Activated CD4-positive, alpha-beta T cell treated with anti-CD3 and anti-CD28 coated beads, Interleukin-2, amount 50 U/mL, for 1 hour (primary cell): ENCODE data around the gene RAB6A.
"Not testable (repeated sequence)": the region's sequence is repeated elsewhere in the genome, so short reads cannot be mapped to it uniquely, and the experiment has no call there.

Source experiments
- DNase-seq: peaks from one replicate; pipeline ENCODE4 v3.0.0-alpha.2; 2020

Gene RAB6A

DNA sequence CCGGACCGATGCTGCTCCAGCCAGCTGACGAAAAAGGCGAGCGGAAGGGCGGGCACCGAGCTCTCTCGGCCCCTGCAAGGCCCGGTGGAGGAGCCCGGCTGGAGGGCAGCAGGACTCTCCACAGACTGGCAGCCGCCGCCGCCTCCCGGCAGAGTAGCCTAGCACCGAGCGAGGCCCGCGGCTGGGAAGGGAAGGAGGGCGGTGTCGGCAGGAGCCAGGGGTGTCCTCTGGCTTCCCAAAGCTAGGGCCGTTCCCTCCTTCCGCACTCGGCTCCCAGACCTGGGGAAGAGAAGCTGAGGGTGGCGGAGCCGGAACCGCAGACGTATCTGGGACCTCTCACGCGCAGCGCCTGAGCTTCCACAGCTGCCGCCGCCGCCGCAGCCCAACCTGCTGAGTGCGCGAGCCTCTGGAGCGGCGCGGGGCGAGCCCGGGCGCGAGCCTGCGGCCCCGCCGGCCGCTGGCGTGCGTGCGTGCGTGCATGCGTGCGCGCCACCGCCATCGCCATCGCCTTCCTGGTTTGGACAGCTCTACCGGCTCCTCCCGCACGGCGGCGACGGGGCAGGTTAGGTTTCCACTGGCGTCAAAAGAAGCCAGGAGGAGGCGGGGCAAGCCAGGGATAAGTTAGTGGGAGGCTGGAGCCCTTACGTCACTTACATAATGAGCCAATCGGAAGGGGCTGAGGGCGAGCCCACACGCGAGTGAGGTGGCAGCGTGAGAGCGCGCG lies at the start of gene RAB6A:
RAB6A (minus strand) TSS at position 396 of the 724 bp plus-strand sequence. CDS start 439 bp downstream, outside the sequence.
- DNase-seq = peak; percentile 99

GRCh38 chr11:73810637-73811036 lies 49.8 kb upstream of the RAB6A start:
- no peak for DNase-seq

GRCh38 chr11:73808052-73808451 lies 47.2 kb upstream of the RAB6A start:
- DNase-seq = no peak

DNA sequence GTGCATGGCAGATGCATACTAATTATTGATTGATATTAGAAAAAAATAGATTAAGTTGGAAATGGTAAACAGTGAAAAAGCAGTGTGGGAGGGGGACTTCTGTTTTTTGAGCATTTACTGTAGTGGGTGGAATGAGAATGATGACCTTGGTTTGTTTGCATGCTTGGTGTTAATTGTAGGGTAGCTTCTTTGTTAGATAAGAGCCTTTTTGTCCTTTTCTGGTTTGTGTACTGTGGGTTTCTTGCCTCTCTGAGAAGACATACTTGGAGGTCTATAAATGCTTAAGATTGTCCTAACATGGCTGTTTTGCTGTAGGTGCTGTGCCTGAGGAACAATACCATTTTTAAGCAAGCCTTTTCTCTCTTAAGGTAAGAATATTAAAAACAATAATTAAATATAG lies 43.8 kb upstream of the RAB6A start:
- no peak for DNase-seq

DNA sequence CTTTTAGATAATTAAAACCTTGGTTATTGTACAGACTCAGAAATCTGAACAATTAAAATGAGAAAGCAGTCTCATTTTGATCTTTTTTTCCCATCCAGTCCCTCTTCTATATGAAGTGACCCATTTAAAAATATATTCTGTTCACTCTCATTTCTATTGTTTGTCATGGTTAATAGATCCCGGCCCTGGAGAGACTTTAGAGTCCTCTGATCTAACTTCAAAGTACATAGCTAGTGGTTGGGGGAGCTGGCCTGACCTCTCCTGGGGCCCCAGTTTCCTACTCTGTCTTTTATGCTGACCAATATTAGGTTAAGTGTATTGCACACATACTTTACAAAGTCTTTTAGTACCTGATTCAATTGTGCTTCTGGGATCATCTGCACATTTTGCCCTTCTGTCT lies 40.3 kb upstream of the RAB6A start:
- no peak for DNase-seq

DNA sequence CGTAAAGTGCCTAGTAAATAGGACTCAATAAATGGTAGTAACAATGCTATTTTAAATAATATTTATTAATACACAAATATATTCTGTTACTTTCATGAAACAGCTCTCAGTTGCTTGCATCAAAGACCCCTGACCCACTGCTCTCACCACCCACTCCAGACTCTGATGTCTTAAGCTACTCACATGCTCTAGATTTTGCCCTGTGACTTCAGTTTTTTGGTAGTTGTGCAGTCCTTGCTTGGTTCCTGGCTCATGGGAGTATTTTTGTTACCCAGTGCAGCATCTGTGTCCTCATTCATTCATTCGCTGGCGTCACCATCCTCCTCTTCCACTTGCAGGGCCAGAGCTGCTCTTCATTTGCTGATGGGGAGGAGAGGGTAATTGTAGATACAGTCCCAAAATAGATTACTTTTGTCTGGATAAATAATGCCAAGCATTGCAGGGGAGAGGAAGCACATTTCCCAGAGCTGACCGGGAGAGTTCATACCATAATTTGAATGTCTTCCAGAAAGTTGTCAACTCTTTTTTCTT lies 39.5 kb upstream of the RAB6A start:
- no peak for DNase-seq

- DNase-seq = no peak
Measured at GRCh38 chr11:73797457-73797856, 36.6 kb upstream of the RAB6A start.

- no peak for DNase-seq
Measured at GRCh38 chr11:73795925-73796632, 35.2 kb upstream of the RAB6A start.

- DNase-seq = no peak
Measured at GRCh38 chr11:73792584-73792983, 31.7 kb upstream of the RAB6A start.

- DNase-seq = no peak
Measured at GRCh38 chr11:73789279-73789670, 28.4 kb upstream of the RAB6A start.

- DNase-seq = peak; percentile 86
Measured at GRCh38 chr11:73787643-73788558, 27.0 kb upstream of the RAB6A start, which contains the start of gene MRPL48. Gene MRPL48, plus strand, starts transcription at chr11:73787874. Its CDS starts 98 bp downstream, at chr11:73787972.

DNA sequence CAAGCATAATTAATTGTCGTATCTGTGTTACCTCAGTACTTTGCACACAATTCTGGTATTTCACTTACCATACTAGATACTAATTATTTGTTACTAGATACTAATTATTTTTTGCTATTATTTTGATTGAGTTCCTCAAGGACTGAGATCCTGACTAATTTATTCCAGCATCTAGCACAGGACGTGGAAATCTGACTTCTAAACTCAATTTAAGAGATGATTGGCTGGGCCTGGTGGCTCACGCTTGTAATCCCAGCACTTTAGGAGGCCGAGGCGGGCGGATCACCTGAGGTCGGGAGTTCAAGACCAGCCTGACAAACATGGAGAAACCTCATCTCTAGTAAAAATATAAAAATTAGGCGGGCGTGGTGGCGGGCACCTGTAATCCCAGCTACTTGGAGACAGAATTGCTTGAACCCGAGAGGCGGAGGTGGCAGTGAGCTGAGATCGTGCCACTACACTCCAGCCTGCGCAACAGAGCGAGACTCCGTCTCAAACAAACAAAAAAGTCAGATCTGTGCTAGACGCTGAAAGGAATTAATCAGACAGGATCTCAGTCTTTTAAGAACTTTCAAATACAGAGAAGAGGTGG lies 26.3 kb upstream of the RAB6A start:
- no peak for DNase-seq

- not testable (repeated sequence) for DNase-seq
Measured at GRCh38 chr11:73785467-73785866, 24.6 kb upstream of the RAB6A start.

DNA sequence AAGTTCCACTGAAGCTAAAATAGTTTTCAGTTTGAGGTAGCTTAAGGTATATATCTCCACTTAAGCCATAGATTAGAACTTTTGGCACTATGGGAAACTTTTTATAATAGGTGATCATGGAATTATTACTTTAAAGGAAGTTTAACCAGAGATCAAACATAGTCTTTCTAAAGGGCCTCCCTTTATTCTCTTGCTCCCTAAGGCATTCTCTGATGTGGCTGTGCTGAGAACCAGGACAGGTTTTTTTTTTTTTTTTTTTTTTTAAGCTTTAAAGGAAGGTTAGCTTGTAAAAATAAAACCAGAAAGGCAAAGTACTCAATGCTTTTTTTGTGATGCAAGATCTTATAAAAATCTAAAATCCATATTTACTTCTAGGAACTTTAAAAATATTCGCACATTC lies 23.9 kb upstream of the RAB6A start:
- DNase-seq = no peak

- DNase-seq = no peak
Measured at GRCh38 chr11:73784080-73784634, 23.3 kb upstream of the RAB6A start.

DNA sequence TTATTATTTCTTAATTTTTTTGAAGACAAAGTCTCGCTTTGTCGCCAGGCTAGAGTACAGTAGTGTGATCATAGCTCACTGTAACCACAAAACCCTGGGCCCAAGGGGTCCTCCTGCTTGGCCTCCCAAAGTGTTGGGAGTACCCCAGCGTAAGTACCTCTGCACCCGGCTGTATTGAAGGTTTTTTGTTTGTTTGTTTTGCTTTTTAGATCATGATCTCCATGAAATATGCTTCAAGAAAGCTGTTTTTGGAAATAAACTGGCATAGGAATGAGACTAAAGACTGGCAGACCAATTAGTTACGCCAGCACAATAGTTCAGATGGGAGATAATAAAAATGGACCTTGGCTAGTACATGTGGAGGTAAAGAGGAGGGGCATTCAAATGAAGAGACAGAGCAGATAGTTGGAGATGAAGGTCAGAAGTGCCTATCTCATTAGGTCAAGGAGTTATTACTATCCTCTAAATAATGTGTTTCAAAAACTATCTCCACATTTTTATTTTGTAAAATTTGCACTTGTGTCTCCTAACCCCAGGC lies 22.7 kb upstream of the RAB6A start:
- DNase-seq = no peak

- DNase-seq = no peak
Measured at GRCh38 chr11:73781303-73781702, 20.4 kb upstream of the RAB6A start.

DNA sequence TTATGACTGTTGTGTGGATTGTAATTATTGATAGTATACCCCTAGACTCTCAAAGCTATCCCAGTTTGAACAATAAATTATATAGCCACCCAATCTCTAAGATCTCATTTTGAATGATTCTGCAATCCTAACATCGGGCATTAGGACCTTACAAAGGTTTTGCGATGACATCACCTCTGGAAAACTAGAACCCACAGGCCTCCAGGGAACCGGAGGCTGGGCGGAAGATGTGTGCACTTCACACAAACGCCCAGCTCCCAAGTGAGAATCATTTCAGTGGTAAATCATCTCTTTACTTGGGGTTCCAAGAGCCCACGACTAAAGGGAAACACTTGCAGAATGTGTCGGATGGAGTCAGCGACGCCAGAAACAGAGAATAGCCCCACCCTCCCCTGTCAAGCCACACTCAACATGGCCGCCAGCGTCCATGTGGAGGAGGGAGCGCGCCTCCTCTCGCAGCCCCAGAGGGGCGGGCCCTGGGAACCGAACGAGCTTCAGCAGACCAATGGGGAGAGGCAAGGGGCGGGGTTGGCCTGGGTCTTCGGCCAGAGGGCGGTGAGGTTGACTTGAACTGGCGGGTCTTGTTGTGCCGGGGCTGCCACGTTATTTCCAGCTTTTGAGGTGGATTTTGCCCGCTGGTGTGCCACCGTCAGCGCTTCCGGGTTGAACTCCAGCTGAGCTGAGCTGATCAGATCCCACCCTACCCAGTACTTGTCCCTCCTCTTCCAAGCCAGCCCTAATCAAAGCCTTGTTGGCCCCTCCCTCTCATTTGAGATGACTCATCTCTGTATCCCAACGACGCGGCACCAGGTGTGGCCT lies 18.4 kb upstream of the RAB6A start:
- DNase-seq = peak; percentile 96

- DNase-seq = not testable (repeated sequence)
Measured at GRCh38 chr11:73770811-73771210, 9.9 kb upstream of the RAB6A start.

DNA sequence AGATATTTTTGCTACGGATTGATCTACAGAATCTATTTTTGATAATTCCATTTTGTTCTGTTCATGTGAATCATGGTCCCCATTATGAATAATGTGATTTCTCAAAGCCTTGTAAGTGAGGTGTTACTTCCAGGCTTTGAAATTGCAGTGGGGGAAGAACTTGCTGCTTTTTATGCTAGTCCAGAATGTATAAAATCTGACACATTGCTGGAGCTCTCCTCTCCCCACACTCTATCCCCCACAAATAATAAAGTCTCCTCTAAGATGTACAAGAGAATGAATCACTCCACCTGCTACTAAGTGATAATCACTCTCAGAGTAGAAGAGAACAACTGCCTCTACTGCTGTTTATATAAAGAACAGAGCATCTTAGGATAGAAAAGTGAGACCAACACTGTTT lies 5.9 kb upstream of the RAB6A start:
- DNase-seq = no peak

- DNase-seq = no peak
Measured at GRCh38 chr11:73762732-73763131, 1.9 kb upstream of the RAB6A start.
